ENCODE results near the gene SETD3. TPM values are rescaled to one million over a fixed set of nuclear protein-coding genes. Genes with fewer than 3 reads are reported as not detected.

The SETD3 gene
- polyA plus RNA-seq (2013, experiment 1 of 2; ENCODE audit: insufficient read length), result 41.3 TPM
- 42.1 TPM for polyA plus RNA-seq (2013, experiment 2 of 2; ENCODE audit: insufficient read length)

- DNase-seq, result peak; percentile 46
These were observed at the start of gene SETD3 for GRCh38 chr14:99479906-99480869. TSS of gene SETD3 (minus strand) at chr14:99480859. CDS start at chr14:99465805, 15,054 bp downstream.

GRCh38 chr14:99529899-99530298 lies 49.2 kb upstream of the SETD3 start:
- no peak for DNase-seq

GRCh38 chr14:99527427-99528076 lies 46.9 kb upstream of the SETD3 start:
- no peak for DNase-seq

GRCh38 chr14:99527026-99527425 lies 46.4 kb upstream of the SETD3 start:
- DNase-seq, result no peak

GRCh38 chr14:99525699-99526080 lies 45.0 kb upstream of the SETD3 start:
- no peak for DNase-seq

GRCh38 chr14:99524804-99525698 lies 44.4 kb upstream of the SETD3 start:
- DNase-seq, result peak; percentile 69

- DNase-seq, result no peak
These were observed 43.5 kb upstream of the SETD3 start for GRCh38 chr14:99524091-99524661.

- no peak for DNase-seq
These were observed 43.0 kb upstream of the SETD3 start for GRCh38 chr14:99523704-99524055.

- no peak for DNase-seq
These were observed 42.5 kb upstream of the SETD3 start for GRCh38 chr14:99522934-99523703.

- DNase-seq, result peak; percentile 74
These were observed 41.8 kb upstream of the SETD3 start for GRCh38 chr14:99522457-99522891.

- no peak for DNase-seq
These were observed 41.4 kb upstream of the SETD3 start for GRCh38 chr14:99522025-99522401.

- DNase-seq, result no peak
These were observed 40.7 kb upstream of the SETD3 start for GRCh38 chr14:99521176-99522024.

- DNase-seq, result no peak
These were observed 40.0 kb upstream of the SETD3 start for GRCh38 chr14:99520571-99521081.

GRCh38 chr14:99519931-99520421 lies 39.3 kb upstream of the SETD3 start:
- DNase-seq, result no peak

GRCh38 chr14:99519347-99519881 lies 38.8 kb upstream of the SETD3 start:
- DNase-seq, result no peak

GRCh38 chr14:99518441-99519346 lies 38.0 kb upstream of the SETD3 start:
- peak; percentile 50 for DNase-seq

GRCh38 chr14:99517643-99518381 lies 37.2 kb upstream of the SETD3 start:
- no peak for DNase-seq
